ENCODE results near the gene GAK. TPM values are rescaled to one million over a fixed set of nuclear protein-coding genes. Genes with fewer than 3 reads are reported as not detected.

Gene GAK
- total RNA-seq, 1 donor from 2014 or later = 27.6 TPM

GRCh38 chr4:910366-911091 is 21.6 kb downstream of the GAK start:
- no peak overlapping the region for H3K9ac ChIP-seq
- H4K20me1 ChIP-seq (ENCODE audit: low read depth) = peaks cover 6% of the 10 kb centered on the region
- H3K36me3 ChIP-seq = no peaks in the 10 kb centered on the region
- Mint-ChIP-seq H3K4me1 (peaks cover 9% of the 10 kb centered on the region), H3K27ac (no peak overlapping the region), H3K36me3 (peaks cover 6% of the 10 kb centered on the region), H3K9me3 (no peaks in the 10 kb centered on the region), H3K27me3 (ENCODE audit: insufficient read depth, low read depth) (peaks cover 5% of the 10 kb centered on the region), H3K4me3 (no peak overlapping the region)
- TF ChIP-seq CTCF (IDR thresholded peaks at IDR 0.05) = no peak
- no peak for TF ChIP-seq EZH2 (IDR thresholded peaks at IDR 0.05)
- no peak for TF ChIP-seq EZH2phosphoT487 (IDR thresholded peaks at IDR 0.05)
- no peaks in the 10 kb centered on the region for H3K4me1 ChIP-seq
- H3K27me3 ChIP-seq = no peaks in the 10 kb centered on the region
- H3K4me3 ChIP-seq = no peak overlapping the region
- DNase-seq (ENCODE audit: low spot score) = no peak
- no peaks in the 10 kb centered on the region for H3K9me3 ChIP-seq (ENCODE audit: low read depth)
- H3K79me2 ChIP-seq (ENCODE audit: low read depth) = peaks cover 4% of the 10 kb centered on the region
- no peak overlapping the region for H2AFZ ChIP-seq (replicated peaks)
- H3F3A ChIP-seq (ENCODE audit: low read depth) = peaks cover 3% of the 10 kb centered on the region
- no peak overlapping the region for H3K4me2 ChIP-seq
- H3K27ac ChIP-seq = no peak overlapping the region

GRCh38 chr4:909821-910220 is 22.3 kb downstream of the GAK start:
- Mint-ChIP-seq H3K4me1 (peaks cover 4% of the 10 kb centered on the region), H3K27me3 (ENCODE audit: insufficient read depth, low read depth) (peaks cover 3% of the 10 kb centered on the region), H3K9me3 (peaks cover 2% of the 10 kb centered on the region), H3K4me3 (no peak overlapping the region), H3K27ac (no peak overlapping the region), H3K36me3 (peaks cover 11% of the 10 kb centered on the region)
- no peaks in the 10 kb centered on the region for H3K4me1 ChIP-seq
- H3K27me3 ChIP-seq = no peaks in the 10 kb centered on the region
- no peak overlapping the region for H3K9ac ChIP-seq
- DNase-seq (ENCODE audit: low spot score) = no peak
- H4K20me1 ChIP-seq (ENCODE audit: low read depth) = peaks cover 6% of the 10 kb centered on the region
- TF ChIP-seq CTCF (IDR thresholded peaks at IDR 0.05) (no peak), EZH2 (IDR thresholded peaks at IDR 0.05) (no peak), EZH2phosphoT487 (IDR thresholded peaks at IDR 0.05) (no peak)
- no peaks in the 10 kb centered on the region for H3K9me3 ChIP-seq (ENCODE audit: low read depth)
- H3K27ac ChIP-seq = no peak overlapping the region
- no peak overlapping the region for H3K4me3 ChIP-seq
- H3F3A ChIP-seq (ENCODE audit: low read depth) = peaks cover 5% of the 10 kb centered on the region
- H2AFZ ChIP-seq (replicated peaks) = no peak overlapping the region
- no peak overlapping the region for H3K4me2 ChIP-seq
- no peaks in the 10 kb centered on the region for H3K79me2 ChIP-seq (ENCODE audit: low read depth)
- no peaks in the 10 kb centered on the region for H3K36me3 ChIP-seq

- Histone ChIP-seq H3K27ac (no peak overlapping the region), H4K20me1 (ENCODE audit: low read depth) (peaks cover 6% of the 10 kb centered on the region), H3K4me3 (no peak overlapping the region), H3K4me1 (no peaks in the 10 kb centered on the region), H3K36me3 (no peaks in the 10 kb centered on the region), H3K9me3 (ENCODE audit: low read depth) (no peaks in the 10 kb centered on the region), H2AFZ (replicated peaks) (no peak overlapping the region), H3F3A (ENCODE audit: low read depth) (peaks cover 5% of the 10 kb centered on the region), H3K27me3 (no peaks in the 10 kb centered on the region), H3K4me2 (no peak overlapping the region), H3K79me2 (ENCODE audit: low read depth) (no peaks in the 10 kb centered on the region), H3K9ac (no peak overlapping the region)
- H3K4me1 Mint-ChIP-seq = peaks cover 4% of the 10 kb centered on the region
- H3K27me3 Mint-ChIP-seq (ENCODE audit: insufficient read depth, low read depth) = peaks cover 3% of the 10 kb centered on the region
- H3K36me3 Mint-ChIP-seq = peaks cover 12% of the 10 kb centered on the region
- DNase-seq (ENCODE audit: low spot score) = no peak
- no peak overlapping the region for H3K4me3 Mint-ChIP-seq
- TF ChIP-seq EZH2 (IDR thresholded peaks at IDR 0.05) = no peak
- TF ChIP-seq CTCF (IDR thresholded peaks at IDR 0.05) = no peak
- TF ChIP-seq EZH2phosphoT487 (IDR thresholded peaks at IDR 0.05) = no peak
- H3K27ac Mint-ChIP-seq = peak overlapping the region; percentile 33
- peaks cover 2% of the 10 kb centered on the region for H3K9me3 Mint-ChIP-seq
Observed at GRCh38 chr4:909131-909571, 23.0 kb downstream of the GAK start.
